ENCODE measurements around the gene RMND5A.

Gene RMND5A

GRCh38 chr2:86770816-86771301 is 50.8 kb downstream of the RMND5A start:
- no peak overlapping the region for H3K27ac ChIP-seq
- TF ChIP-seq CTCF (conservative IDR thresholded peaks at IDR 0.05) = no peak
- no peak for TF ChIP-seq ZFX (IDR thresholded peaks at IDR 0.05)

GRCh38 chr2:86772611-86773010 is 52.5 kb downstream of the RMND5A start:
- no peak overlapping the region for H3K27ac ChIP-seq
- no peak for TF ChIP-seq ZFX (IDR thresholded peaks at IDR 0.05)
- no peak for TF ChIP-seq CTCF (conservative IDR thresholded peaks at IDR 0.05)

GRCh38 chr2:86774862-86775261 is 54.8 kb downstream of the RMND5A start:
- TF ChIP-seq CTCF (conservative IDR thresholded peaks at IDR 0.05) = no peak
- H3K27ac ChIP-seq = no peak overlapping the region

GRCh38 chr2:86775338-86775737 is 55.2 kb downstream of the RMND5A start:
- TF ChIP-seq CTCF (conservative IDR thresholded peaks at IDR 0.05) (no peak), ZFX (IDR thresholded peaks at IDR 0.05) (no peak)
- H3K27ac ChIP-seq = no peak overlapping the region

- no peak overlapping the region for H3K27ac ChIP-seq
- TF ChIP-seq ZFX (IDR thresholded peaks at IDR 0.05) = no peak
- no peak for TF ChIP-seq CTCF (conservative IDR thresholded peaks at IDR 0.05)
These were observed 56.4 kb downstream of the RMND5A start for GRCh38 chr2:86776532-86776931.

GRCh38 chr2:86778957-86779356 is 58.9 kb downstream of the RMND5A start:
- no peak for TF ChIP-seq ZFX (IDR thresholded peaks at IDR 0.05)
- no peak for TF ChIP-seq CTCF (conservative IDR thresholded peaks at IDR 0.05)
- H3K27ac ChIP-seq = no peak overlapping the region

GRCh38 chr2:86779971-86780370 is 59.9 kb downstream of the RMND5A start:
- no peak overlapping the region for H3K27ac ChIP-seq
- TF ChIP-seq ZFX (IDR thresholded peaks at IDR 0.05) (no peak), CTCF (conservative IDR thresholded peaks at IDR 0.05) (no peak)

Measured in C4-2B (cell line).